Measurements from ENCODE around the gene TSPAN17. TPM values are rescaled to one million over a fixed set of nuclear protein-coding genes. Genes with fewer than 3 reads are reported as not detected.

TSPAN17 gene
- total RNA-seq, 1 experiment from 2014 or later: 18.5 TPM

DNA sequence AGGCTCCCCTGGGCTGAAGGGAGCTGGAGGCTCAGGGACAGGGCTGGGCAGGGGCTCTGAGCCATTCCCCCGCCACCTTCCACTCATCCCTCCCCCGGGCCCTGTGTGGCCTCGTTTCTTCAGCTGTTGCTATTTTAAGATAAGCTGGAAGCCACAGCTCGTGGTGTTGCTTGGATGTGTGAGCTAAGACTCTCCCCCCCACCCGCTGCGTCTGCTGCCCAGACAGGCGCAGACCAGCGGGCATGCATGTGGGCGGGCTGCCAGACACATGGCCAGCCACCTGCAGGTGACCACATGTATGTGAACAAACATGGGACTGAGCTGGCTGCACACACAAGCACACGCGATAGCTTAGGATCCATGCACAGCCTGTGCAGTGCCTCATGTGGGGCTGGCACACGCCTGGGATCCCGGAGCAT, 25.6 kb upstream of the TSPAN17 start:
- DNase-seq (ENCODE audit: low read depth): peak; percentile 63

DNA sequence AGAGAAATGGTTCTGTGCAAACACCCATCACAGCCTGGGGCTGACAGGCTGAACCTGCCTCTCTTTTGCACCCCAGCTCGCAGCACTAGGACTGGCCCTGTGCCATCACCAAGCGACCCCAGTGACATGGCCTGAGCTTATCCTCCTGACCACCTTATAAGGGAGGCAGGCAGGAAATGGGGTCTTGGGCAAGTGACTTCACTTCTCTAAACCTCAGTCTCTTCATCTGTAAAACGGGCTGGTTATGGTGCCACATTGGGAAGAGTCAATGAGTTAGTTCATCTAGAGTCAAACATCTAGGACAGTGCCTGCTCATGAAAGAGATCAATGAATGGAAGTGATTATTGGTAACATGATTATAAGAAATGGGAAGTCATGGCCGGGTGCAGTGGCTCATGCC, 23.1 kb upstream of the TSPAN17 start:
- no peak for DNase-seq (ENCODE audit: low read depth)

DNA sequence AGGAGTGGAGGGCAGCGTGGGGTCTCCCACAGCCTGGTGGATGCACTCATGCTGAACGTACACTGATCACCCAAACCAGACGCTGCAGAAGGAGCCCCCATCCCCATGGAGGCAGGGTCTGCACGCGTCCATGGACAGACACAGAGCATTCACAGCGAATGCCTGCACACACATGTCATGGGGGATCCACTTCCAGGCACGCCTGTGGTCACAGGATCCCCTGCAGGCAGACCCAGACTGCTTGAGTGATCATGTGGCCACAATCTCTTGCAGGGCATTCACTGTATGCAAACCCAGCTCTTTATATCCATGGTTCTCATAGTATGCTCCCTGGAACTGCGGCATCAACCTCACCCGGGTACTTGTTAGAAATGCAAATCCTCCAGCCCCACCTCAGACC, 22.3 kb upstream of the TSPAN17 start:
- DNase-seq (ENCODE audit: low read depth): peak; percentile 41

DNA sequence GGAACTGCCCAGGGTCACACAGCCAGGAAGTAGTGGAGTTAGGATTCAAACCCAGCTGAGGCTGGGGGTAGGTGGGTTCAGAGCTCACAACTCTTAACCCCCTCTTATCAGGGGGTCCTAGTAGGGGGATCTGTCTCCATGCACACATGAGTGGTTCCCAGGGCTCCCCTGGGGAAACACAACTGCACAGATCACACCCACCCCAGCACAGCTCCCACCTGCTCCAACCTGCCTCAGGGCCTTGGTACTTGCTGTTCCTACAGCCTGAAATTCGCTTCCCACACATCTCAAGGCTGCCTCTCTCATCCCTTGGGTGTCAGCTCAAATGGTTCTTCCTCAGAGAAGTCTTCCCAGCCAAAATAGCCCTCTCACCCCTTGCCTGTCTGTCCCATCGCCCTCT, 21.8 kb upstream of the TSPAN17 start:
- no peak for DNase-seq (ENCODE audit: low read depth)

DNA sequence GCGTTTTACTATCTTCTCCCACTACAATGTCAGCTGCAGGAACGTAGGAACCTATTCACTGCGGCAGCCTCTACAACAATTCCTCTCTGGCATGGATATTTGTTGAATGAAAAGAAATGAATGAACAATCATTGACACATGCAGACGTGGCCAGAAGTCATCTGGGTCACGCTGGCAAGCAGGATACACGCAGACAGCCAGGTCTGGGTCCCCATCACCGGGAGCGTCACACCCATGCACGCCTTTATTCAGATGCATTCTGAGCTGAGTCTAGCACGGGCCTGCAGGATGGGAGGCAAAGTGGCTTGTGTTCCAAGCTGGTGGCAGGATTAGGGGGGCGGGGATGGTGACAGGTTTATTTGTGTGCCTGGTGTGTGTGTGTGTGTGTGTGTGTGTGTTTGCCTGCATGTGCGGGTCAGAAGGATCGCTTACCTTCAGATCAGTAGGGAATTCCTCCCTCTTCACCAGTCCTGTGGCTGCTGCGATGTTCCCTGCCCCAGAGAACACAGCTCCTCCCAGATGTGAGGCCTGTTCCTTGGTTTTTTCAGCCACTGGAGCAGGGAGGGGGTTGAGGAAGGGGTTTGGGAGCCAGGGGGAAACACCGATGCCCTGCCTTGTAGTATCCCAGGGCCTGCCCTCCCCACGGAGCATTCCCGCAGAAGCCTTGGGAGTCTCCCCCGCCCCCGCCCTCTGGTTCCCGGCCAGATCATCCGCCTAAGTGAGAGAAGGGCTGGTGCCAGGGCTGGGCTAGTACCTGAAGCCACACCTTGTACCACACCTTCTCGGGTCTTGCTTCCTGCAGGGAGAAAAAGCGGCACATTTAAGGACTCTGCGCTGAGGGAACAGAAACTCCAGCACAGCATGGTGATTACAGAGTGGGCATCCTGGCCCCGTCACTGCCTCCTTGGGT, 21.1 kb upstream of the TSPAN17 start:
- DNase-seq (ENCODE audit: low read depth): no peak

DNA sequence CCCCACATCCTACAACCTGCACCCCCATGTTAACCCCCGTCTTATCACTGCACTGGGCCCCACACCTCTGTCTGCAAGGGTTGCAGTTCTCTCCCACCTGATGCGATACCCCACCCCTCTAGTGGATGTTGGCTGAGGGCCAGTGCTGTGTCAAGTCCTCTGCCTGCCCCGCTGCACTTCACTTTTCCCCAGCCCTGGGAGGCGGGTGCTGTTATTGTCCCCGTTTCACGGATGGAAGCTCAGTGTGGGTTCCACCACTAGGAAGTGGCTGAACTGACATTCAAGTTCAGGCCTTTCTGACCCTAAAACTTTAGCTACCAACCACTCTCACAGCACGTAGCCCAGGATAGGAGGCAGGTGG, 20.4 kb upstream of the TSPAN17 start:
- no peak for DNase-seq (ENCODE audit: low read depth)

DNA sequence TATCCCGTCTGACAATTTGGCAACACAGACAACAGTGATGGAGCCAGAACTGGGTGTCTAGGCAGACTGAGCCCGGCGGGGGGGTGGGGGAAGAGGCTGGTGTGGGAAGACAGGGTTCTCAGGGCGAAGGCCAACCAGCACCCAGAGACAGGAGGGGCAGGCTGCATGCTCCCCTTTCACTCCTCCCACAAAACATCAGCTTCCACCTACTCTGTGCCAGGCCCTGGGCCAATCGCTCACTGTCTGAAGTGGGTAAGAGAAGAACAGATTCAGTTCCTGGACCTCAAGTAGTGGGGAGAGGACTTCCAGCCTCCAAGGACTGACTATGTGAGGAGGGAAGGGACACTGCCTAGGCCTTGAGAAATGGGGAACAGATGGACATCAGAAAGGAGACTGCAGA, 19.7 kb upstream of the TSPAN17 start:
- DNase-seq (ENCODE audit: low read depth): no peak

DNA sequence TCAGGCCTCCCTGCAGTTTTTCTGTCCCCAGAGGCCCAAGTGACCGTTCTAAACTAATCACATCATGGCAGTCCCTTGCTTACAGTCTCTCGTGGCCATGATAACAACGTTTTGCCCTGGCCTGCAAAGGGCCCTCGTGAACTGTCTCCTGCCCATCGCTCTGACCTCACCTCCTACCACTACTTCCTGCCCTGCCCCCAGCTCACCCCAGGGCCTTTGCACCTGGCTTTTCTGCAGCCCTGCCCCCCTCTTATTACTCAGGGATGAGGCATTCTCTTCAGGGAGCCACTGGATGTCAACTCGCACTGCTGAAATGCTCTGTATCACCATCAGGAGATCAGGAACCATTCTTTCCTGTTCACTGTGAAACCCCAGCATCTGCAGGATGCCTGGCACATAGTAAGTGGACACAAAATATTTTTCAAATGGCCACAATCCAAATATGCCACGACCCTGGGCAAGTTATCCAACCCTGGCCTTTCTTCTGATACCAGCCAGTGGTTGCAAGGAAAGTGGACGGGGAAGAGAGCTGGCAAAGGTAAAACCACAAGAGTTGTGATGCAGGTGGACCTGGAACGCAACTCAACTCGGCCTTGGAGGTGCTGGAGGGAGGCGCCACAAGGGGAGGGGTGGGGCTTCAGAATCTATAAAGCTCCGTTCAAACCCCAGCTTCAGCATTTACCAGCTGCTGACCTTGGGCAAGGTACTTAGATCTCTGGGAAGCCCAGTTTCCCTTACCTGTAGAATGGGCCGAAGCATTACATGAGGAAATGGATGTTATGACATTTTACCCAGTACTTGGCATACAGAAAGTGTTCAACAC, 18.7 kb upstream of the TSPAN17 start:
- no peak for DNase-seq (ENCODE audit: low read depth)

DNA sequence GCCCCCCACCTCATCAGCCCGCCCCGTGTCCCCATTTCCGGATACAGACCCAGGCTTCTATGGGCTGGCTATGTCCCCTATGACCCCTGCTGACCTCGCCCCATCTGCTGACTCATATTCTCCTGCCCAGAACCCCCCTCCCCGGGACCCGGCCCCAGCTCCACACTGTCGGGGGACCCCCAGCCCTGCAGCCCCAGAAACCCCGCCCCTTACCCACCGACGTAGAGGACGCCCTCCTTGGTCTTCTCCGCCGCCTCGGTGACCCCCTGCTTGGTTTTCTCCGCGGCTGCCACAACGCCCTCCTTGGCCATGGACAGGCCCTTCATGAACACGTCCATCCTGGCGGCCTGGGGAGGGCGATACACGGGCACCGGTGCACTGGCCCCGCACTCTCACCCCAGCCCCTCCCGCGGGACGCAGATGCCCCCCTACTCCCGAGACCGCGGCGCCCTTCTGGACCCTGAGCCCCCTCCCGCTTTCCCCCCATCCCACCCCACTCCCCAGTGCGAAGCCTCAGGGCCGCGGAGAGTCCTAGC, 17.9 kb upstream of the TSPAN17 start:
- DNase-seq (ENCODE audit: low read depth): no peak

DNA sequence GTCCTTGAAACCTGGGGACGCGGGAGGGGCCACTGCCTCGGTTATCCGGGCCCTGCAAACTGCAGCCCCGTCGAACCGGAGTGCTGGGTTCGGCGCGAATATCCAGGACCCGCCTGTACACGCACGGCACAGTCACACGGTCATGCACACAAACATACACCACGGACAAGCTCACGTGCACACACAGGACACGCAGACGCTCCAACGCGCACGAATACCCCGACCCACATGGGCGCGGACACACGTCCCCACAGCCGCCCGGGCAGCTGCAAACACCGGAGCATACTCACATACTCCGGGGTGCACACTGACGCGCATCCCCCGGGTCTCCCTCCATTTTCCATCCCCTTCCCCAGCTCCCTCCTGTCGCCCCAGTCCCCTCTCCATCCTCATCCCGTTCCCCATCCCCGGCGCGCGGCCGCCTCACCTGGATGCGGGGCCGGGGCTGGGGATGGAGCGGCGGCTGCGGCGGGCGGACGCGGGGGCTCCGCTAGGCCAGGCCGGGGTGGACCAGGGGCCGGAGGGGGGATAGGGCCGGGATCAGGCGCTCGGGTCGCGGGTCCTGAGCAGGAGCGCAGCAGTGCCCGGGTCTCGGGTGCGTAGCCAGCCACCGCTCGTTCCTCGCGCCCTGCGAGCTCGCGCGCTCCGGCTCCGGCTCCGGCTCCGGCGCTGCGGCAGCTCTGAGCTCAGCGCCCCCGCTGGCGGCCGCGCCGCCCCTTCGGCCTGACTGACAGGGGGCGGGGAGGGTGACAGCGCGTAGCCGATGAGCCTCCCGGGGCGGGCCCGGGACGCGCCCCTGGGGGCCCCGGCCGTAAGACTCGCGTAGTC, 17.2 kb upstream of the TSPAN17 start, which contains the start of the genes EIF4E1B and SNCB:
Gene EIF4E1B (plus strand): TSS at position 823 of the 828 bp plus-strand sequence. CDS start 12,113 bp downstream, outside the sequence.
Gene SNCB (minus strand): TSS at position 682 of the 828 bp plus-strand sequence. CDS start 880 bp downstream, outside the sequence.
- no peak for DNase-seq (ENCODE audit: low read depth)

DNA sequence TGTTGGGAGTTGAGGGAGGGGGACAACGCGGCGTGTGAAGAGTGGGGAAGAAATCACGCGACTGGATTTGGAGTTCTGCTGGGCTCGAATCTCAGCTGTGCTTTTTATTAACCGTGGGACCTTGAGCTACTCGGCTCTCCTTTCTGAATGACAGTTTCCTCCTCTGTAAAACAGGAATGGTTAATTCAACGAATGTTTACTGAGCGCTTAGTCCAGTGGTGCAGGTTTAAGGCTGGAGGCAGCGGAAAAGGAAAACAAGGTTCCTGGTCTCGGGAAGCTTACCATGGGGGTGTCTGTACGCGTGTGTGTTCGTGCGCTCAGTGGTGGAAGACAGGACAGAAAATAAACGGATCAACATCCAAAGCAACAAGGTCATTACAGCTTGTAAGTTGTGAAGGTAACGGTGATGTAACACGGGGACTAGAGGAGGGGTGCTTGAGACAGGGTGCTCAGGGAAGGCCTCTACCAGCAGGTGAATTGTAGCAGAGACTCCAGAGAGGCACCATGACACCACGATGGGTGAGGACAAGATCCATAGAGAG, 16.5 kb upstream of the TSPAN17 start:
- DNase-seq (ENCODE audit: low read depth): no peak

DNA sequence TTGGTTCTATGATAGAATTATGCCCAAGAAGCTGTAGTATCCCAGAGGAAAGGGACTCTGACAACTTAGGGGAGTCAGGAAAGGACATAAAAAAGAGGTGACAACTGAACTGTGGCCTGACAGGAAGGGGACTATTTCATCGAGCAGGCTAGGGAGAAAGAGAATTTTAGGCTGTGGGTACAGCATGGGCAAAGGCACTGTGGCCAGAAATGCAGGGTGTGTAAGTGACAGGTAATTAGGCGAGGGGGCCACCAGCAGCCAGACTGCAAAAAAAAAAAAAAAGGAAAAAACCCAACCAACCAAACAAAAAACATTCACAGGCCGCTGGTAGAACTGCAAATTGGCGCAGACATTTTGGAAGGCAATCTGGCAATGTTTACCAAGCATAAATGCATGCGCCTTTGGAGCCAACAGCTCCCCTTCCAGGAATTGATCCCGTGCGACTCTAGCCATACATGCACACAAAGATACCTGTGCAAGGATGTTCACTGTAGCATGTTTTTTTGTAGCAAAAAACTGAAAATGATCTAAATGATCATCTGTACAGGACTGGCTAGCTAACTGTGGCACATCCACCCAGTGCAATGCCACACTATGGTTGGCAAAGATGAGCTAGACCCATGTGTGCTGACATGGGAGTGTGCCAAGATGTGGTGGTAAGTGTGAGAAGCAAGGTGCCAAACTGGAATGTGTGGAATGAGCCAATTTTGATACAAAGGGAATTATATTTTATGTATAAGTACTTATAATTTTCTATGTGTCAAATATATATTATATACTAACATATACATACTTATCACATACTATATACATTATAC, 15.7 kb upstream of the TSPAN17 start:
- DNase-seq (ENCODE audit: low read depth): no peak

DNA sequence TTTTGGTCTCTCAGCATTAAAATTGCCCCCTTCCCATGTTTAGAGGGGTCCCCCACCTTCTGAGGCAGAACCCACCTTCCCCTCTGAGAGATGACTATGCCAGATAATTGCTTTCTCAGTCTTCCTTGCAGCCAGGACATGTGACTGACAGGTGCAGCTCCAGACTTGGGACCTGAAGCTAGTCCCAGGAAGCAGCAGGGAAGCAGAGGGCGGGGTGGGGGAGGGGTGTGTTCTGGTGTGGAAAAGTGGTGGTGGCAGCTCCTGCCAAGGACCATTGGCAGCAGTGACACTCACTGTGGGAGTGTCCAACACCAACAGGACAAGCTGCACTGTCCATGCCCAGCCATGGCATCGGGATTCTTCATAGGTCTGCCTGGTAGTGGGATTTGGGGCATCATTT, 14.5 kb upstream of the TSPAN17 start:
- DNase-seq (ENCODE audit: low read depth): no peak

DNA sequence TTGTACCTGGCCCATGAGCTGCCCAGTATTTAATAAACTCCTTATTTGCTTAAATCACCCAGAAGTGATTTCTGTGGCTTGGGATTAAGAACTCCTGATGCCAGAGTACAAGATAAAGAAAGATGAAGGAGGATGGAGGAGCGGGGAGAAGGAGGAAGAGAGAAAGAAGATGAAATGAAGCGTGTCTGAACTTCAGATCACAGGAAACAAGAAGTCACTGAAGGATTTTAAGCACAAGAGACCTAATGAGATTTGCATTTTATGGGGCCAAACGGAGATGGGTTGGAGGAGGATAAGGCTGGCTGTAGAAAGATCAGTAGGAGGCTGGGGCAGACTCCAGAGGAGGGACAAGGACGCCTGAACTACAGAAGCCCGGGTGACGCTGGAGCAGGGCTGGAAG, 13.7 kb upstream of the TSPAN17 start:
- no peak for DNase-seq (ENCODE audit: low read depth)

DNA sequence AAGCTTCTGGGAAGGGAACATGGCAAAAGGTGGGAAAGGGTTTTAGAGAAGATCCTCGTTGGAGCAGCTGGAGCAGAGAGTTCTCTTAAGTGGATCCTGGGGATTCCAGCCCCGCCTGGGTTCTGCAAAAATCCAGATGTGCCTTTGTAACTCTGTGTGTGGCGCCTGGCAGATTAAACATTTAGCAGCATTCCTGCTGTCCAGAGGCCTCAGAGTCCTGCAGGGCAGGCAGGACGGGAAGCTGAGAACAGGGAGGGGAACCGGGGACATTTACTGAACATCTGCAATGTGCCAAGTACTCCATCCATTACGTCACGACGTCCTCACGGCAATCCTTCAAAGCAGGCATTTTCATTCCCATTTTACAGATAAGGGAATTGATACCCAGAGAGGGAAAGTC, 10.9 kb upstream of the TSPAN17 start:
- DNase-seq (ENCODE audit: low read depth): no peak

DNA sequence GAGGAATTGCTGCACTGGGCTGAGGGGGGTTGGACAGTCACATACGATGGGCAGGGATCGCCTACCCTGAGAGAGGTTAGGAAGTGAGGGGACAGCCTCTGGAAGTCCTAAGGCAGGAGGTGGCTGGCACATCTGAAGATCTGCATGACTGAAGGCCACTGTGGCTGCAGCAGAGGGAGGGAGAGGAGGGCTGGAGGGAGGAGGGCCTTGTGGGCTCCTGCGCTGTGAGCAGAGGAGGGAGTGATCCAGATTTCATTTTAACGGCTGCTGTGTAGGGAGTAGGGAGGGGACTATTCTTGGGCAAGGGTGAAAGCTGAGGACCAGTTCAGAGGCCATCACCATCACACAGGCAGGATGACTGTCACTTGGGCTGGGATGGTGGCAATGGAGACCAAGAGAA, 9.7 kb upstream of the TSPAN17 start:
- no peak for DNase-seq (ENCODE audit: low read depth)

DNA sequence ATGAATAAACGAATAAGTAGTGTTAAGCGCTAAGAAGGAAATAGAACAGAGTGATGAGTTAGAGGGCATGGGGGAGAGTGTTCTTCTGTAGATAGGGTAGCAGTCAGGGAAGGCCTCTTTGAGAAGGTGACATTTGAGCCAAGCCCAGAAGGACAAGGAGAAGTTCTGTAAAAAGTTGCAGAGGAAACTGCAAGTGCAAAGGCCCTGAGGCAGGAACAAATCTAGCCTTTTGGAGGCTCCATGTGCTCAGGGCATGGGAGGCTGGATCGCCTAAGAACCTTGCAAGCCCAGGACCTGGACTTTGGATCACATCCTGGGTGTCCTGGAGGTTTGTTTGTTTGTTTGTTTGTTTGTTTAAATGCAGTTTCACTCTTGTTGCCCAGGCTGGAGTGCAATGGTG, 8.8 kb upstream of the TSPAN17 start:
- no peak for DNase-seq (ENCODE audit: low read depth)

DNA sequence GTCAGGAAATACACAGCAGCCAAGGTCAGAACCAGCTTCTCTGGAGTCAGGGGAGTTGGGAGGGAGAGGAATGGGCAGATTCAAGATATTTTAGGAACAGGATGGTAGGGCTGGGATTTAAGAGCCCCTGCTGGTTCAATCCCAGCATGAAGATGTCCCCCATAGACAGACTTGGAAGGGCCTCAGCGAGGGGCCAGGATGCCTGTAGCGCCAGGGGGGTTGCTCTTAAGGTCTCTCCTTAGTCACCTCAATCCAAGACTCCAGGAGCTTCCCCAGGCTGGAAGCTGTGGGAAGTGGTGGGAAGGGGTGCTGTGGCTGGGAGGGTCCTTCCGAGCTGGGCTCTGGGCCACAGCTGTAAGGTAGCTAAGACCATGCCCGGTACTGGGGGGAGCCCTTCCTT, 8.1 kb upstream of the TSPAN17 start:
- no peak for DNase-seq (ENCODE audit: low read depth)

DNA sequence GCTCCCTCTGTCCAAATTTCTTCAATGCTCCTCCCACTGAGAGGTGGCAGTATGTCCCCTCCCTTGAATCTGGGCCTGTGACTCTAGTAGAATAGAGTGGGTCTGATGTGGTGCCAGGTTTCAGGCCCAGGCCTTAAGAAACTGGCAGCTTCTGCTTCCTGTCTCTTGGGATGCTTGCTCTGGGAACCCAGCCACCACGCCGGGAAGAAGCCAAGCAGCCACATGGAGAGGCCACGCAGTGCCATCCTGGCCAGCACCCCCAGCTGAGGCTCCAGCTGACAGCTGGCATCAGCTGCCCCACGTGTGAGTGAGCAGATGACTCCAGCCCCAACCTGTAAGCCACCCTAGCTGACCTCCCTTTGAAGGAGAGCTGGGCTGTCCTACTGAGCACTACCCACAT, 7.3 kb upstream of the TSPAN17 start:
- DNase-seq (ENCODE audit: low read depth): peak; percentile 51

DNA sequence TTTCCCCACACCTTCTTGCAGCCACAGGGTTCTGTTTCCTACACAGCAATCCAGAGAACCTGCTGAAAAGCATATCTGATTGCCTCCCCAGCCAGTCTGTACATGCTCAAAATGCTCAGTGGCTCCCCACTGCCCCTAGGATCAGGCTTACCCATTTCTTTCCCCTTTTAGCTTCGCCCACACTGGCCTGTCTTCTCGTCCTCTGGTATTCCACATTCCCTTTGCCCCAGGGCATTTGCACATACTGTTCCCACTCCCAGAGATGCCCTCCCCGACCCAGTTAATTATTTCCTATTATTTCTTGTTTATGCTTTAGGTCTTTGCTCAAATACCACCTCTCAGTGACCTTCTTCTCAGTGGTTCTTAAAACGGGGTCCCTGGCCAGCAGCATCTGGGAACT, 6.7 kb upstream of the TSPAN17 start:
- no peak for DNase-seq (ENCODE audit: low read depth)
